Left lung (tissue), 10 donors: ENCODE results near the gene MALRD1. TPM values are rescaled to one million over a fixed set of nuclear protein-coding genes. Genes with fewer than 3 reads are reported as not detected.

Experiments
- ATAC-seq: fragments of 200-7000 bp; cut with Tn5 transposase; one replicate; pipeline ENCODE4 v1.9.1; 2020; ENCODE audit warnings: moderate library complexity
- DNase-seq, 4 donors: peaks; one replicate each; pipeline ENCODE4 v3.0.0-alpha.2; 2013 to 2020
- H3K27ac ChIP-seq, 2 donors: fragments of 200-600 bp; sonication (generic) in 1 of 2; one replicate each; pipeline versions ENCODE4 v1.5.0 to v1.8.0; 2020 to 2021
- H3K27me3 ChIP-seq, 2 donors: fragments of 200-600 bp; sonication (generic) in 1 of 2; one replicate each; pipeline versions ENCODE4 v1.5.0 to v1.8.0; 2020 to 2021
- H3K36me3 ChIP-seq, 2 donors: fragments of 200-600 bp; sonication (generic) in 1 of 2; one replicate each; pipeline versions ENCODE4 v1.5.0 to v1.8.0; 2020 to 2021
- H3K4me1 ChIP-seq, 2 donors: fragments of 200-600 bp; one replicate each; pipeline ENCODE4 v1.8.0; 2021
- H3K4me3 ChIP-seq, 2 donors: fragments of 200-600 bp; sonication (generic) in 1 of 2; one replicate each; pipeline versions ENCODE4 v1.5.0 to v1.8.0; 2020 to 2021; ENCODE audit warnings: mild to moderate bottlenecking in 1 of 2
- H3K9me3 ChIP-seq, 2 donors: fragments of 200-600 bp; sonication (generic) in 1 of 2; one replicate each; pipeline versions ENCODE4 v1.5.0 to v1.8.0; 2020 to 2021
- CTCF ChIP-seq, 2 donors: fragments of 200-600 bp; sonication (generic) in 1 of 2; IDR thresholded peaks; one replicate each; pipeline versions ENCODE4 v1.5.0 to v1.8.0; 2021; ENCODE audit warnings: antibody characterized with exemption in 2 of 2
- intact Hi-C, 2 donors: fragments of 100-400 bp; cut with DNase I; formaldehyde crosslinking; loops; one replicate each; pipeline versions ENCODE4 v1.11.2 to v1.14.2; 2022
- polyA plus RNA-seq, 6 donors: library from polyadenylated mRNA; unstranded; fragments of 120-200 nt; gene quantifications; one replicate each; pipeline ENCODE4 v1.2.1, GENCODE V29; 2013; ENCODE audit not compliant: insufficient read length in 6 of 6
- total RNA-seq, 2 donors: library from RNA; stranded (reverse); fragmentation: NEBNext Ultra II Directional; extraction: Animal tissue kit (Norgen Biotek cat#: 25700); gene quantifications; one replicate each; pipeline ENCODE4 v1.2.1, GENCODE V29; 2021
- donor health status: DM: no; HTN: yes; CAD: no.
- donor health status: DM: no; HTN: no; CAD: no.

The MALRD1 gene
- total and polyA plus RNA-seq, 8 donors, result 2.6 to 12.3 (median 6.9) TPM

- H3K27me3 ChIP-seq, result no peaks in the 10 kb centered on the region
- no peak for TF ChIP-seq CTCF (IDR thresholded peaks at IDR 0.05)
- no peaks in the 10 kb centered on the region for H3K36me3 ChIP-seq
- H3K9me3 ChIP-seq, result no peaks in the 10 kb centered on the region
- H3K4me1 ChIP-seq, result no peaks in the 10 kb centered on the region
- DNase-seq (no peak), ATAC-seq (no peak)
- no peak overlapping the region for H3K4me3 ChIP-seq
- intact Hi-C loops, result no loop called here
- H3K27ac ChIP-seq, result no peak overlapping the region
These were observed 735.1 kb downstream of the MALRD1 start for GRCh38 chr10:19783721-19784120.
